A673 (cell line): ENCODE measurements around the gene SPAG6. TPM values are rescaled to one million over a fixed set of nuclear protein-coding genes. Genes with fewer than 3 reads are reported as not detected.

Experiments used
- BruUV-seq: library from RNA; stranded (reverse); fragments of 400-500 nt; replicated peaks from 2 replicates; lab custom pipeline; 2021; lab: Mats Ljungman, UMichigan
- CTCF ChIA-PET: fragments of 300-600 bp; sonication (Branson Sonifier 250); formaldehyde crosslinking; loops from one replicate; lab custom pipeline; 2022; ENCODE audit warnings: antibody characterized with exemption; lab: Charles Lee
- POLR2A ChIA-PET: fragments of 300-600 bp; sonication (Branson Sonifier 250); formaldehyde crosslinking; loops from one replicate; lab custom pipeline; 2022; ENCODE audit warnings: antibody characterized with exemption; ENCODE audit not compliant: low non-redundant PET; lab: Charles Lee
- DNase-seq: peaks from one replicate; pipeline ENCODE4 v3.0.0-alpha.2; 2015; ENCODE audit warnings: low spot score
- H3K27ac ChIP-seq: fragments of 200-600 bp; sonication (generic); 2 replicates; pipeline ENCODE4 v1.5.1; 2016; ENCODE audit warnings: mixed run types, low read depth, mild to moderate bottlenecking, mixed read lengths, antibody characterized with exemption, low read length; ENCODE audit not compliant: poor library complexity, severe bottlenecking
- H3K27me3 ChIP-seq: fragments of 200-600 bp; sonication (generic); replicated peaks from 2 replicates; pipeline ENCODE4 v1.6.1; 2017; ENCODE audit warnings: mixed run types, low read depth, mild to moderate bottlenecking, mixed read lengths, antibody characterized with exemption, low read length; ENCODE audit not compliant: insufficient read depth, poor library complexity
- H3K36me3 ChIP-seq: fragments of 200-600 bp; sonication (generic); 2 replicates; pipeline ENCODE4 v1.6.1; 2016; ENCODE audit warnings: mixed run types, mild to moderate bottlenecking, mixed read lengths, antibody characterized with exemption, low read length; ENCODE audit not compliant: insufficient read depth, poor library complexity, severe bottlenecking
- H3K4me1 ChIP-seq: fragments of 200-600 bp; sonication (generic); 2 replicates; pipeline ENCODE4 v1.6.1; 2017; ENCODE audit warnings: mixed run types, mild to moderate bottlenecking, mixed read lengths, antibody characterized with exemption, low read length; ENCODE audit not compliant: insufficient read depth, poor library complexity, severe bottlenecking
- H3K4me3 ChIP-seq: fragments of 200-600 bp; sonication (generic); 2 replicates; pipeline ENCODE4 v1.5.1; 2016; ENCODE audit warnings: low read depth, mixed run types, mild to moderate bottlenecking, mixed read lengths, low read length; ENCODE audit not compliant: poor library complexity, severe bottlenecking
- H3K9me3 ChIP-seq: fragments of 200-600 bp; sonication (generic); 2 replicates; pipeline ENCODE4 v1.6.1; 2016; ENCODE audit warnings: mixed run types, low read depth, mild to moderate bottlenecking, mixed read lengths, antibody characterized with exemption, low read length; ENCODE audit not compliant: poor library complexity, severe bottlenecking
- CTCF ChIP-seq: fragments of 300-800, 200-600 bp; sonication (generic); conservative IDR thresholded peaks from 2 replicates; pipeline ENCODE4 v1.5.1; 2017; ENCODE audit warnings: low read depth, mild to moderate bottlenecking, antibody characterized with exemption, low read length, moderate library complexity, mixed read lengths
- EZH2 ChIP-seq: fragments of 200-600 bp; sonication (generic); IDR thresholded peaks from 2 replicates; pipeline ENCODE4 v1.6.1; 2017; ENCODE audit warnings: borderline replicate concordance, low read depth, mild to moderate bottlenecking, mixed read lengths, antibody characterized with exemption, low read length; ENCODE audit not compliant: poor library complexity, severe bottlenecking
- intact Hi-C: fragments of 100-400 bp; cut with micrococcal nuclease; formaldehyde crosslinking; loops from one replicate; pipeline ENCODE4 v1.10.0; 2022; ENCODE audit not compliant: unreplicated experiment
- total RNA-seq: library from RNA; stranded (reverse); gene quantifications from 2 replicates; pipeline ENCODE4 v1.2.3, GENCODE V29; 2021

The SPAG6 gene
- total RNA-seq, 1 experiment from 2014 or later, result 0.39 TPM

GRCh38 chr10:22372917-22373316 is 27.6 kb downstream of the SPAG6 start:
- BruUV-seq, result no TSS peak
- POLR2A ChIA-PET, result no interaction called here

GRCh38 chr10:22374489-22375126 is 29.3 kb downstream of the SPAG6 start:
- no peaks in the 10 kb centered on the region for H3K9me3 ChIP-seq
- no peak for DNase-seq
- H3K4me1 ChIP-seq, result no peaks in the 10 kb centered on the region
- ChIA-PET POLR2A (interaction anchor here (0.5 to 0.6 kb wide), 2 partner anchors 39 to 367 kb away, joined by 3 read pairs; no protein-coding TSS in a partner anchor), CTCF (interaction anchor here (0.7 kb wide), 1 partner anchor 13 kb away, joined by 3 read pairs; no protein-coding TSS in a partner anchor)
- no peaks in the 10 kb centered on the region for H3K27me3 ChIP-seq
- H3K4me3 ChIP-seq, result no peak overlapping the region
- intact Hi-C loops, result no loop called here
- H3K27ac ChIP-seq, result no peak overlapping the region
- H3K36me3 ChIP-seq, result no peaks in the 10 kb centered on the region
- BruUV-seq, result no TSS peak
- TF ChIP-seq CTCF (no peak), EZH2 (no peak)

More at GRCh38 chr10:22372917-22373316, 27.6 kb downstream of the SPAG6 start:
- CTCF ChIA-PET, result no interaction called here
- Histone ChIP-seq H3K27me3 (no peaks in the 10 kb centered on the region), H3K9me3 (no peaks in the 10 kb centered on the region), H3K4me3 (no peak overlapping the region), H3K27ac (no peak overlapping the region), H3K36me3 (no peaks in the 10 kb centered on the region), H3K4me1 (no peaks in the 10 kb centered on the region)
- TF ChIP-seq CTCF, result no peak
- TF ChIP-seq EZH2, result no peak
- DNase-seq, result no peak
- intact Hi-C loops, result no loop called here

- H3K27me3 ChIP-seq, result no peaks in the 10 kb centered on the region
- no TSS peak for BruUV-seq
- H3K4me1 ChIP-seq, result no peaks in the 10 kb centered on the region
- no peak for DNase-seq
- intact Hi-C loops, result no loop called here
- TF ChIP-seq EZH2, result no peak
- no peak for TF ChIP-seq CTCF
- H3K9me3 ChIP-seq, result no peaks in the 10 kb centered on the region
- ChIA-PET CTCF (no interaction called here), POLR2A (no interaction called here)
- H3K27ac ChIP-seq, result no peak overlapping the region
- no peaks in the 10 kb centered on the region for H3K36me3 ChIP-seq
- H3K4me3 ChIP-seq, result no peak overlapping the region
Measured at GRCh38 chr10:22379059-22379458, 33.8 kb downstream of the SPAG6 start.
